Colonic mucosa (tissue), 4 donors: ENCODE measurements around the gene DNASE1L1. TPM values are rescaled to one million over a fixed set of nuclear protein-coding genes. Genes with fewer than 3 reads are reported as not detected.

Experiments
- DNase-seq: peaks from one replicate; pipeline ENCODE4 v3.0.0-alpha.2; 2020
- H3K27ac ChIP-seq: fragments of 200-600 bp; one replicate; pipeline ENCODE4 v1.8.0; 2021
- H3K27me3 ChIP-seq: fragments of 200-600 bp; one replicate; pipeline ENCODE4 v1.8.0; 2021
- H3K36me3 ChIP-seq: fragments of 200-600 bp; one replicate; pipeline ENCODE4 v1.8.0; 2021
- H3K4me1 ChIP-seq: fragments of 200-600 bp; one replicate; pipeline ENCODE4 v1.8.0; 2021; ENCODE audit warnings: mild to moderate bottlenecking
- H3K4me3 ChIP-seq: fragments of 200-600 bp; one replicate; pipeline ENCODE4 v1.8.0; 2021
- H3K9ac ChIP-seq, 2 donors: one replicate each; pipeline ENCODE4 v1.7.0; 2013; ENCODE audit warnings: control low read depth in 2 of 2, low read depth in 2 of 2, low read length in 2 of 2
- H3K9me3 ChIP-seq: fragments of 200-600 bp; one replicate; pipeline ENCODE4 v1.8.0; 2021
- intact Hi-C: fragments of 100-400 bp; cut with DNase I; formaldehyde crosslinking; loops from one replicate; pipeline ENCODE4 v1.14.1; 2022
- total RNA-seq, 2 donors: library from RNA; stranded (reverse); fragmentation: NEBNext Ultra II Directional in 1 of 2; extraction: Animal tissue kit (Norgen Biotek cat#: 25700) in 1 of 2; gene quantifications; one replicate each; pipeline ENCODE4 v1.2.1, GENCODE V29; 2021
- TF ChIP-seq, protein P1 (sequence below): fragments of 200-600 bp; IDR thresholded peaks from one replicate; pipeline ENCODE4 v1.8.0; 2022; ENCODE audit warnings: antibody characterized with exemption, mild to moderate bottlenecking
- donor health status: healthy.
- donor health status: DM: no; HTN: no; CAD: no.
- donor health status: DM: no; HTN: no; CAD: no.

Gene DNASE1L1
- total RNA-seq, 2 donors from 2014 or later = 19.1 to 29.2 TPM

DNA sequence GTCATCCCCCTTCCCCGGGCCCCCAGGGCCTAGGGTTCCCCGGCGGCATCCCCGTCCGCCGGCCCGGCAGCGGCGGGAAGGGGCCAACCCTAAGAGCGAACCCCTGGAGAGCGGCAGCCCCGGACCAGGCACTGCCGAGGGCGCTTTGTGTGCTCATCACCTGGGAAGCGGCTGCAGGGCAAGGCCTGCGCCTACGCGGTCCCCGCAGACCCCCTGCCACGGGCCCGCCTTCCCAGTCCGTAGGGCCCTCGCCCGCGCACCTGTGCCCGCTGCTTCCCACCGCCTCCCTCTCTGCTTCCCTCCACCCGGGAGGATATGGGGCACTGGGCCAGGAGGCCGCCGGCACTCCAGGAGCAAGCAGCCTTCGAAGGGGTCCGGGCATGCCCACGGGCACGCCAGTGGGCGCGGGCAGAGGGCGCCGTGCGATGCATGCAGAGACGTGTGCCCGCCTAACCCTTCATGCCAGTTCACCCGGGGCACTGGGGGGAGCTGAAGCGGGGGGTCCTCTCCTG lies 37.2 kb downstream of the DNASE1L1 start:
- H3K27me3 ChIP-seq = no peaks in the 10 kb centered on the region
- DNase-seq = no peak
- TF ChIP-seq, protein P1, sequence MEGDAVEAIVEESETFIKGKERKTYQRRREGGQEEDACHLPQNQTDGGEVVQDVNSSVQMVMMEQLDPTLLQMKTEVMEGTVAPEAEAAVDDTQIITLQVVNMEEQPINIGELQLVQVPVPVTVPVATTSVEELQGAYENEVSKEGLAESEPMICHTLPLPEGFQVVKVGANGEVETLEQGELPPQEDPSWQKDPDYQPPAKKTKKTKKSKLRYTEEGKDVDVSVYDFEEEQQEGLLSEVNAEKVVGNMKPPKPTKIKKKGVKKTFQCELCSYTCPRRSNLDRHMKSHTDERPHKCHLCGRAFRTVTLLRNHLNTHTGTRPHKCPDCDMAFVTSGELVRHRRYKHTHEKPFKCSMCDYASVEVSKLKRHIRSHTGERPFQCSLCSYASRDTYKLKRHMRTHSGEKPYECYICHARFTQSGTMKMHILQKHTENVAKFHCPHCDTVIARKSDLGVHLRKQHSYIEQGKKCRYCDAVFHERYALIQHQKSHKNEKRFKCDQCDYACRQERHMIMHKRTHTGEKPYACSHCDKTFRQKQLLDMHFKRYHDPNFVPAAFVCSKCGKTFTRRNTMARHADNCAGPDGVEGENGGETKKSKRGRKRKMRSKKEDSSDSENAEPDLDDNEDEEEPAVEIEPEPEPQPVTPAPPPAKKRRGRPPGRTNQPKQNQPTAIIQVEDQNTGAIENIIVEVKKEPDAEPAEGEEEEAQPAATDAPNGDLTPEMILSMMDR = no peak
- peak overlapping the region in 1 of 2 donors; percentile 56 for H3K9ac ChIP-seq
- peak overlapping the region; percentile 44 for H3K4me3 ChIP-seq
- no peaks in the 10 kb centered on the region for H3K4me1 ChIP-seq
- intact Hi-C loops = no loop called here
- peak overlapping the region; percentile 39 for H3K27ac ChIP-seq
- no peaks in the 10 kb centered on the region for H3K36me3 ChIP-seq
- H3K9me3 ChIP-seq = no peaks in the 10 kb centered on the region

DNA sequence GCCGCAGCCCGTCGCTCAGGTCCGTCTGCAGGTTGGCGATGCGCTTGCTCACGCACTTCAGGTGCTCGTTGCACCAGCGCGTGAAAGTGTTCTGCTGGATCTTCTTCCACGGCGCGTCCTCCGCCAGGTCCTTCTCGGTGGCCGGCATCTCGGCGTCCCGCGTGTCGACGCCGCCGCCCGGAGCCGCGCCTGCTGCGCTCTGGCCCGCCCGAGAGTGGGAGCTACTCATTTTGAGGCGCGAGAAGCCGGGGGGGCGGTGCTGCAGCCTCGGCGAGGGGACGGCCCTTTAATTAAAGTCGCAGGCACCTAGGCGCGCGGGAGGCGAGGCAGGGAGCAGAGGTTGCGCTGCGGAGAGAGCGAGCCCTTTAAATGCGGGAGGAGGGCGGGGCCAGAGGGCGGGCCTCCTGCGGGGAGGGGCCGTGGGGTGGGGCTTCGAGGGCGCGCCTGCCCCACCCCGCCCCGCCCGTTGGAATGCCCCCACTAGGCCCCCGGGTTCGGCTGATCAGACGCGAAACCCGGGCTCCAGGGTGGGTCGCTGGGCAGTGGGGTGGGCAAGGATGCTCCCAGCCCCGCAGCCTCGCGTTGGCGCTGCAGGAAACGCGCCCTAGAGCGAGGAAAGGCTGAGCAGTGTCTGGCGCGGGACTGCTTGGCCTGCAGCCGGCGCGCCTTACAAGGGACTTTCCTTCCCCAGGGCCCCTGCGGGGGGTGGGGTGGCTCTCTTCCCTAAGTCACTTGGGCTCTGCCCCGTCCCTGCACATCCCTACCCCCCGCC lies 37.9 kb downstream of the DNASE1L1 start:
- H3K36me3 ChIP-seq = no peaks in the 10 kb centered on the region
- intact Hi-C loops = no loop called here
- peak overlapping the region; percentile 44 for H3K4me3 ChIP-seq
- H3K9ac ChIP-seq = peak overlapping the region; percentile 51 to 76
- H3K27ac ChIP-seq = peak overlapping the region; percentile 69
- no peaks in the 10 kb centered on the region for H3K27me3 ChIP-seq
- no peaks in the 10 kb centered on the region for H3K9me3 ChIP-seq
- H3K4me1 ChIP-seq = no peaks in the 10 kb centered on the region
- peak; percentile 90 for DNase-seq
- TF ChIP-seq, protein P1 = no peak

DNA sequence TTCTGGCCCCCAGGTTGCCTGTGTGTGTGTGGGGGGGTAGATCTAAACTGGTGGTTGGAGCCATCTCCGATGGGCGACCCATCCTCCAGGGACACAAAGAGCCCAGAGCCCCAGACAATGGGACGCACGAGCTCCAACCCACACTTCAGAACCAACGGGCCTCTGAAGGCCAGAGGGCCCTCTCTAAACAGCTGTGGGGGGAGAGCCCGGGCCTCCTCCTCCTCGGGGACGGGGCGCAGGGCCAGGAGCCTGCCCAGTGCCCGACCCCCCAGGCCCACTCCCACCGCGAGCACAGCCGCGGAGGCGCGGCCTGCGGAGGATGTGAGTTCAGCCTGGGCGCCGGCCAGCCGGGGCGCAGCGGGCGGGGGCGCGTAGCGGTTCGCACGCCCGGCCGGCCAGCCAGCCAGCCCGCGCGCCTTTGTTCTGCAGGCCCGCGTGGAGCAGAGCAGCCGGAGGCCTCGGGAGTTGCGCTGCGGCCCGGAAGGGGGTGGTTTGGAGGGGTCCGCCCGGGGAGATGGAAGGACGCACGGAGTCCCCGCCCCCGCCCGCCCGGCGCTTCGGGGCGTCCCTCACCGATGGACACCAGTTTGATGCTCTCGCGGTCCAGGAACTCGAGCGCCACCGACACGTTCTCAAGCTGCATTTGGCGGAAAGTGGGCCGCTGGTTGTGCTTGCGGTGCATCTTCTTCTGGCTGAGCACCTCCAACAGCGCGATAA lies 38.6 kb downstream of the DNASE1L1 start:
- Histone ChIP-seq H3K27ac (peak overlapping the region; percentile 69), H3K4me3 (peak overlapping the region; percentile 44), H3K9ac (peak overlapping the region; percentile 71 to 76), H3K36me3 (no peaks in the 10 kb centered on the region), H3K4me1 (no peaks in the 10 kb centered on the region), H3K9me3 (no peaks in the 10 kb centered on the region), H3K27me3 (no peaks in the 10 kb centered on the region)
- TF ChIP-seq, protein P1 = no peak
- no peak for DNase-seq
- intact Hi-C loops = no loop called here

DNA sequence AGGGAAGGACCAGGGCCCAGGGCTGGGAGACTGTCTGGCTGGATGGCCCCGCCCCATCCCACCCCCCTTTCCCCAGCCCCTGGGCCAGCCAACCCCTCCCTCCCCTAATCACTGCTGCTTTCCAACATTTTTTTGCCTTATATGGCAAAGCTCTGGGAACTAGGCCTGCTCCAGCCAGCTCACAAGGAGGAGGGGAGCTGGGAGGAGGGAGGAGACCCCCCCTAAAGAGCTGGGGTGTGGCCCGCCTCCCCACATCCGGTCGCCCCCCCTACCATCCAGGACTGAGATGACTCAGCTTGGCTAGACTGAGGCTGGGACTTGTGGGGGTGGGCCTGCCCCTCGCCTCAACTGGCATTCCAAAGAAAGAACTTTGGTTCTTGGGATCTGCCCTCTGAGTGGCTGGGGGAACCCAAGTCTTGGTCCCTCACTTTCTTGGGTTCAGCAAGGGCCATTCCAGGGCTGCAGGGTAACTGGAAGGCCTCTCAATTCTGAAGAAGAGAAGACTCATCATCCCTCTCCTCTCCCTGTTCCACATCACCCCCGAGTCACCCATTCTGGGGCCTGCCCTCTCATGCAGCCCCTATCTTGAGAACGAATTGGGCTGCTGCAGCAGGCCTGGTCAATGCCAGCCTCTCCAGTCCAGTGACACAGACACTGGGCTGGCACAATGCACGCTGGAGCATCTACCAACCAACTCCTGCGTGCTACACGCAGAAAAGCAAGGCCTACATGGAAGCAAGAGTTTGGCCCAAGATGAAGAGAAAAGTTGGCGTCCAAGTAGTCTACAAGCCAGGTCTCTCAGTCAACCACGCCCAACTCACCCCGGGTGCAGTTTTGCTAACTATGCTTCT lies 39.4 kb downstream of the DNASE1L1 start:
- Histone ChIP-seq H3K27ac (peak overlapping the region; percentile 69), H3K36me3 (no peaks in the 10 kb centered on the region), H3K4me1 (no peaks in the 10 kb centered on the region), H3K9me3 (no peaks in the 10 kb centered on the region), H3K27me3 (no peaks in the 10 kb centered on the region), H3K9ac (peak overlapping the region; percentile 71 to 76), H3K4me3 (peak overlapping the region; percentile 44)
- TF ChIP-seq, protein P1 = no peak
- intact Hi-C loops = no loop called here
- peak; percentile 59 for DNase-seq
